Measurements from ENCODE around the gene IFI30. TPM values are rescaled to one million over a fixed set of nuclear protein-coding genes. Genes with fewer than 3 reads are reported as not detected.

IFI30 gene
- total and polyA plus RNA-seq, 2 donors (not counting 3 experiments of a cell fraction or from before 2014, with no cell fraction given): 1.1 to 1.6 TPM

GRCh38 chr19:18198374-18198773, 24.8 kb downstream of the IFI30 start:
- no peak overlapping the region for H2AFZ ChIP-seq (ENCODE audit: low read depth, low read length)
- BruUV-seq (replicated peaks): no TSS peak
- POLR2A ChIA-PET: interaction anchor here (2.0 kb wide), 1 partner anchor 83 kb away, joined by 6 read pairs; the partner anchor contains the start of gene JUND
- H3K27me3 ChIP-seq (ENCODE audit: control insufficient read depth in 2 of 2, insufficient read depth in 2 of 2, low read length in 2 of 2): peaks cover 0 to 2% of the 10 kb centered on the region in 2 experiments
- no peak overlapping the region for H3K9ac ChIP-seq (replicated peaks; ENCODE audit: extremely low read depth, insufficient read depth, low read length)
- no peaks in the 10 kb centered on the region for H3K9me3 ChIP-seq (replicated peaks; ENCODE audit: control insufficient read depth, insufficient read depth, low read length)
- dilution Hi-C loops (cut with MboI; ENCODE audit: extremely low pct_ligation_motif_present, low sequenced_read_pairs) (no loop called here), intact Hi-C loops (cut with micrococcal nuclease) (no loop called here)
- no peak overlapping the region for H3K4me2 ChIP-seq (ENCODE audit: insufficient read depth, low read length)
- no peaks in the 10 kb centered on the region for H3K9me1 ChIP-seq (replicated peaks; ENCODE audit: control insufficient read depth, extremely low read depth, insufficient read depth, low read length)
- CTCF ChIA-PET: interaction anchor here (1.5 kb wide), 2 partner anchors 10 to 119 kb away, joined by 3 to 5 read pairs; no protein-coding TSS in a partner anchor
- no peak for FAIRE-seq
- DNase-seq (ENCODE audit: low read depth, low spot score): no peak
- TF ChIP-seq POLR2A (IDR thresholded peaks at IDR 0.05; ENCODE audit: low read depth, low read length) (no peak), POLR2AphosphoS5 (IDR thresholded peaks at IDR 0.05; ENCODE audit: insufficient read depth, low read depth, low read length) (no peak), FOS (IDR thresholded peaks at IDR 0.05; ENCODE audit: borderline replicate concordance, insufficient read depth, low read length) (no peak), JUN (IDR thresholded peaks at IDR 0.05; ENCODE audit: borderline replicate concordance, insufficient read depth, insufficient read length, low read depth) (no peak), MYC (IDR thresholded peaks at IDR 0.05; ENCODE audit: low read depth, low read length) (no peak), EZH2 (IDR thresholded peaks at IDR 0.05; ENCODE audit: borderline replicate concordance, low read depth, low read length, severe bottlenecking) (no peak), GATA2 (IDR thresholded peaks at IDR 0.05; ENCODE audit: insufficient read depth, insufficient read length, low read depth, low read length) (no peak)
- TF ChIP-seq, protein P1, sequence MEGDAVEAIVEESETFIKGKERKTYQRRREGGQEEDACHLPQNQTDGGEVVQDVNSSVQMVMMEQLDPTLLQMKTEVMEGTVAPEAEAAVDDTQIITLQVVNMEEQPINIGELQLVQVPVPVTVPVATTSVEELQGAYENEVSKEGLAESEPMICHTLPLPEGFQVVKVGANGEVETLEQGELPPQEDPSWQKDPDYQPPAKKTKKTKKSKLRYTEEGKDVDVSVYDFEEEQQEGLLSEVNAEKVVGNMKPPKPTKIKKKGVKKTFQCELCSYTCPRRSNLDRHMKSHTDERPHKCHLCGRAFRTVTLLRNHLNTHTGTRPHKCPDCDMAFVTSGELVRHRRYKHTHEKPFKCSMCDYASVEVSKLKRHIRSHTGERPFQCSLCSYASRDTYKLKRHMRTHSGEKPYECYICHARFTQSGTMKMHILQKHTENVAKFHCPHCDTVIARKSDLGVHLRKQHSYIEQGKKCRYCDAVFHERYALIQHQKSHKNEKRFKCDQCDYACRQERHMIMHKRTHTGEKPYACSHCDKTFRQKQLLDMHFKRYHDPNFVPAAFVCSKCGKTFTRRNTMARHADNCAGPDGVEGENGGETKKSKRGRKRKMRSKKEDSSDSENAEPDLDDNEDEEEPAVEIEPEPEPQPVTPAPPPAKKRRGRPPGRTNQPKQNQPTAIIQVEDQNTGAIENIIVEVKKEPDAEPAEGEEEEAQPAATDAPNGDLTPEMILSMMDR (IDR thresholded peaks at IDR 0.05; ENCODE audit: extremely low read depth in 1 of 2, insufficient read depth in 1 of 2, low read depth in 1 of 2, low read length in 2 of 2): no peak
- TF ChIP-seq, protein P2, sequence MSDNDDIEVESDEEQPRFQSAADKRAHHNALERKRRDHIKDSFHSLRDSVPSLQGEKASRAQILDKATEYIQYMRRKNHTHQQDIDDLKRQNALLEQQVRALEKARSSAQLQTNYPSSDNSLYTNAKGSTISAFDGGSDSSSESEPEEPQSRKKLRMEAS (IDR thresholded peaks at IDR 0.05; ENCODE audit: insufficient read depth, insufficient read length): no peak
- no peaks in the 10 kb centered on the region for H4K20me1 ChIP-seq (replicated peaks; ENCODE audit: control insufficient read depth, extremely low read depth, insufficient read depth, low read length)
- no peak overlapping the region for H3K4me3 ChIP-seq (replicated peaks in 1 of 3; ENCODE audit: insufficient read depth in 1 of 3, low read depth in 1 of 3, low read length in 3 of 3)
- H3K36me3 ChIP-seq (ENCODE audit: control insufficient read depth in 2 of 2, extremely low read depth in 1 of 2, insufficient read depth in 2 of 2, low read length in 2 of 2): peaks cover 0 to 6% of the 10 kb centered on the region in 2 experiments
- H3K4me1 ChIP-seq (ENCODE audit: control insufficient read depth, extremely low read depth, insufficient read depth, low read length): peaks cover 14% of the 10 kb centered on the region
- H3K79me2 ChIP-seq (ENCODE audit: control insufficient read depth, insufficient read depth, low read length): no peaks in the 10 kb centered on the region
- H3K27ac ChIP-seq (ENCODE audit: insufficient read depth, low read depth, low read length): no peak overlapping the region

Data from endothelial cell of umbilical vein (primary cell).